HG03280 (cell line): Measurements from ENCODE around the gene IGSF6.
"Not testable (repeated sequence)": the region's sequence is repeated elsewhere in the genome, so short reads cannot be mapped to it uniquely, and the experiment has no call there.

ENCODE experiments used
- ATAC-seq: cut with Tn5 transposase; IDR thresholded peaks from one replicate; pipeline ENCODE4 v1.9.1; 2021; ENCODE audit warnings: mild to moderate bottlenecking, moderate library complexity; ENCODE audit not compliant: unreplicated experiment

IGSF6 gene, protein sequence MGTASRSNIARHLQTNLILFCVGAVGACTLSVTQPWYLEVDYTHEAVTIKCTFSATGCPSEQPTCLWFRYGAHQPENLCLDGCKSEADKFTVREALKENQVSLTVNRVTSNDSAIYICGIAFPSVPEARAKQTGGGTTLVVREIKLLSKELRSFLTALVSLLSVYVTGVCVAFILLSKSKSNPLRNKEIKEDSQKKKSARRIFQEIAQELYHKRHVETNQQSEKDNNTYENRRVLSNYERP

DNA sequence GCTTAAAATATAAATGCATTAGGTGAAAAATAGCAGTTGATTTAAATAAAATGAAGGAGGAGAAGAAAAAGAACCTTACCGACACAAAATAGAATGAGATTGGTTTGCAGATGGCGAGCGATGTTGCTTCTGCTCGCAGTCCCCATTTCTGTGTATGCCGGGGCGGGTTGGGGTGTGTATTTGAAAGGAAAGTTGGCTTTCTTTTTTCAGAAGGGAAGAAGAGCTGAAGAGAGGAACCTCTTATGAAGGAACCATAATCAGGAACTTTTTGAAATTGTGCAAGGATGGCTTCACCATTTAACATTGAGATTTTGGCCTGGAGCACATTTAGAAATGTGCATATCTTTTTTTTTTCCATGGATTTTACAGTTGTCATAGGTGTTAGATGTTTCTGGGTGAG, at the start of gene IGSF6:
Gene IGSF6, minus strand, starts transcription at position 156 of the 400 bp plus-strand sequence. Its CDS starts 10 bp downstream, at position 146.
- no peak for ATAC-seq

DNA sequence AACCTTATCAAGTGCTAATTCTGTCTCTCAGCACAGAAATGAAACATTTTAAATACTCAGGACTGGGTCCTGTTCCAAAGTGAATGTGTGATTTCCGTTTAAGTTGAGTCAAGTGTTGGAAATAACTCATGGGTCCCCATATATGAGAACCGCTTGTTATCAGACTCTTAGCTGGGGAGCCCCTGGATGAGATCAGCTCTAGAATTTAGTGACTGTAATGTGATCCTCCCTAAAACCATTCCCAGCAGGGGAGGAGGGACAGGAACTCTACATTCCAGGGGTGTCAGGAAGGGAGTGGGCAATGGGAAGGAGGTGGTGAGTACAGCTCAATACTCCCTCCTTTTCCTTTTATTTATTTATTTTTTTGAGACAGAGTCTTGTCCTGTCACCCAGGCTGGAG, 48.9 kb upstream of the IGSF6 start:
- no peak for ATAC-seq

DNA sequence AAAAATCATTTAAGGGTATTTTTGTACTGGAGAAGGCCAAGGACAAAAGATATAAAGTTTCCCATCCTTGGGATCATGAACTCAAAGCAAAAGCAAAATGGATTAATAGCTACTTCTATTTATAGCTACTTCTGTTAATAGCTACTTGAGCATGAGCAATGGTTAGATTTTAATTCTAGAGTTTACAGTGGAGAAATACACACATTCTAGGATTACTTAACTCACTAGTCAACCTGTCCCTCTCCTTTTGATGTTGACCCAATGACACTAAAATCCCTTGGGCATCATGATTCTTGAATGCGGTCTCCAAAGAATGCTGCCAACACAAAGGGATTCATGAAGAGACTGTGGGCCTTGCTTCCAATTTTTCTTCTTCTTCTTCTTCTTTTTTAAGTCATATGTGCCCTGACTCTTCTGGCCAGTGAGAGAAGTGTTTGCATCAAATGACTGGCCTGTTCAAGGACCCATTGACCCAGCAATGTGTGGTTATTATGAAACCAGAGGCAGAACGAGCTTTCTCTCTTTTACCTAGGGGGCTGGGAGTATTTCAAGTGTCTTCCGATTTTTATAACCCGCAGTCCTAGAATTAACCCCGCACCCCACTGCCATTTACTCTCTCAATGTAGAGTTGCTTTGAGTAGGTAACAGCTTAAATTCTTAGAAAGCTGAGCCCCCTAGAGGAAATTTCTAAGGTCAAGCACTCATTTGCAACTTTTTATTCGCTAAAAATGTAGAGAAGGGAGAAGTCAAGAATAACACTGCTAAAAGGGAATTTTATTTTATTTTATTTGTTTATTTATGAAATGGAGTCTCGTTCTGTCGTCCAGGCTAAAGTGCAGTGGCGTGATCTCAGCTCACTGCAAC, 46.0 kb upstream of the IGSF6 start:
- no peak for ATAC-seq

DNA sequence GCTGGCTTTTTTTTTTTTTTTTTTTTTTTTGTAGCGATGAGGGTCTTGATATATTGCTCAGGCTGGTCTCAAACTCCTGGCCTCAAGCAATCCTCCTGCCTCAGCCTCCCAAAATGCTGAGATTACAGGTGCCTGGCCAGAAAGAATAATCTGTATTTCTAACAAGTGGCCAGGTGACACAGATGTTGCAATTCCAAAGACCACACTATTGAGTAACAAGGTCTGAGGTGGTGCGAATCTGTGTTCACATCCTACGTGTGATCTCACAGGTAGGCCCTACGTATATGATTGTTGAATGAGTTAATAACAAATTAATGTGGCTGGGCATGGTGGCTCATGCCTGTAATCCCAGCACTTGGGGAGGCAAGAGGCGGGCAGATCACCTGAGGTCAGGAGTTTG, 44.6 kb upstream of the IGSF6 start:
- ATAC-seq, result no peak

DNA sequence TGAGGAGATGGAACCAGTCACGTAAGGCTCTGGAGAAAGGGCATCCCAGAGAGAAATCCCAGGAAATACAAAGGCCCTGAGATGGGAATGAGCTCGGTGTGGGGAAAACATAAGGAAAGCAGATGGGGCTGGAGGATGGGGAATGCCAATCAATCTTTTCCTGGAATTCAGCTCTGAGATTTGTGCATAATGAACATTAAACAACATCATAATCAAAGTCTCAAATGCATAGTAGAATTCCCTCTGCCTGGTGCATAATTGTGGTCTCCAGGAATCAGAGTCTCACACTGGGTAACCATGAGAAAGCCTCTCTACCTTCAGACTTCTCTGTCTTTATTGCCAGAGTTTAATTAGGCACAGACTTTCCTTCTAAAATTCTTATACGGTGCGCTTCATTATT, 42.2 kb upstream of the IGSF6 start:
- ATAC-seq, result no peak

DNA sequence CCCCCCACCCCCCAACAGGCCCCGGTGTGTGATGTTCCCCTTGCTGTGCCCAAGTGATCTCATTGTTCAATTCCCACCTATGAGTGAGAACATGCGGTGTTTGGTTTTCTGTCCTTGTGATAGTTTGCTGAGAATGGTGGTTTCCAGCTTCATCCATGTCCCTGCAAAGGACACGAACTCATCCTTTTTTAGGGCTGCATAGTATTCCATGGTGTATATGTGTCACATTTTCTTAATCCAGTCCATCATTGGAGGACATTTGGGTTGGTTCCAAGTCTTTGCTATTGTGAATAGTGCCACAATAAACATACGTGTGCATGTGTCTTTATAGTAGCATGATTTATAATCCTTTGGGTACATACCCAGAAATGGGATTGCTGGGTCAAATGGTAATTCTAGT, 38.6 kb upstream of the IGSF6 start:
- ATAC-seq, result not testable (repeated sequence)

DNA sequence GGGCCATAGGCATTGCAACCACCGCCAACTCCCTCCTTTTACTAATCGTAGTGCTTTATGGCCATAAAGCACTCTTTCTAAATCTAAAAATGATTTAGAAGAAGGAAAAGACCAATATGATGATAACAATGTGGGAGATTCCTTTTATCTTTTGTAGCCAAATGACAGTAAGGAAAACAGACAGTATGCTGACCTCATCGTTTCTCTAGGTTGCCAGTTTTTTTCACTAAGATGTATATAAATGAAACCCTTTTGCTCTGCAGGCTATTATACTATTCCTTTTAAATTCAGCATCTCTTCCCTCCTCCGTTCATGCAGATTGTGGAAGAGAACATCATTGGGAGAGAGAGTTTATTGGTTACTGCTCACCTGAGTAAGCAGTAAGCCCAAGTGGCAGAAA, 36.7 kb upstream of the IGSF6 start:
- no peak for ATAC-seq

DNA sequence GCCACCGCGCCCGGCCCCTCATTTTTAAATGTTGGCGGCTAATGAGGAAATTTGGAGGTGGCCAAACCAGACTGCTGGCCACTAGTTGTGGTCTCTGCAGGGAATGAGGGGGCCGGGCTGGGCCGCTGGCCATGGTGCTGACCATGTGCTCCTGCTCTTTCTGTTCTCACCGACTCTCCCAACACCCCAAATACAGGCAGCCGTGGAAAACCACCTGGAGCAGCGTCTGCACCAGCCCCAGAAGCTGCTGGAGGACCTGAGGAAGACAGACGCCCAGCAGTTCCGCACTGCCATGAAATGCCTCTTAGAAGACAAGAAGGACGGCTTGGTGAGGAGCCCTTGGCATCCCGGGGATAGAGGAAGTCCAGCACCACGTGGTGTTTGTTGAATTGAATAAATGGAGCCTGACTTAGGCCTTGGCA, 32.6 kb upstream of the IGSF6 start:
- ATAC-seq, result no peak

DNA sequence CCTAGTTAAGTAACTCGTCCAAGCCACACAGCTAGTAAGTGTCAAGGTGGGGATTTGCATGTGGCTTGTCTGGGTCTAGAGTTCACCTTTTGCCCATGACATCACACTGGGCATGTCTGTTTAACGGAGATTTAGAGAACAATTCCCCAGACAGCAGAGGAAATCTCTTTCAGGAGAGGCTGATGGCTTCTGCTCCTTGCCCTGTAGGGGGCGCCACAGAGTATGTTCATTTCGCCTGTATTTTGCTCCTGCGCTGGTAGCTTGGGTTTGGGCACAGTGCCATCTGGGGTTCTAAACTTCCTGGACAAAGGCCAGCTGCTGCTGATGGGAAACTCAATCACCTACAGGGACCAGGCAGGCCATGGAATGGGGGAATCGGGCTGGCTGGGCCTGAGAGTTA, 31.8 kb upstream of the IGSF6 start:
- no peak for ATAC-seq

DNA sequence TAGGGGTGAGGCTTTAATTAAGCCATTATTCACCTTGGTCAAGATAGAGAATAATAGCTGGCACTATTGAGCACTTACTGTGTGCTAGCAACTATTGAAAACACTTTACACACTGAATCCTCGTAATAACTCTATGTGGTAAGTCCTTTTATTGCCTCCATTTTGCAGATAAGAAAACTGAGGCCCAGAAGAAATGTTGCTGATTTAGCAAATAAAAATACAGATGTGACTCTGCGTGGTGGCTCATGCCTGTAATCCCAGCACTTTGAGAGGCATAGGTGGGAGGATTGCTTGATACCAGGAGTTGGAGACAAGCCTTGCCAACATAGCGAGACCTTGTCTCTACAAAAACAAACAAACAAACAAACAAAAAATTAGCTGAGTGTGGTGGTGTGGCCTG, 30.8 kb upstream of the IGSF6 start:
- no peak for ATAC-seq

DNA sequence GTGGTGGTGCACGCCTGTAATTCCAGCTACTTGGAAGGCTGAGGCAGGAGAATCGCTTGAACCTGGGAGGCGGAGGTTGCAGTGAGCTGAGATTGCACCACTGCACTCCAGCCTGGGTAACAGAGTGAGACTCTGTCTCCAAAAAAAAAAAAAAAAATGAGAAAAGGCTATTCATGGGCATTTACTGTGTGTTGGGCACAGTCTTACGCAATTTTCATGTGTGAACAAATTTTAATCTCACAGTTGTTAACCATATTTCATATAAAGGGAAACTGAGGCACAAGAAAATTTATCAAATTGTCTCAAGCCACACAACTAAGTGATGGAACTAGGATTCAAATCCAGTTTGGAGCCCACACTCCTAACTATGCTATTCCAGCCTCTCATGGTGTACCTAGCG, 28.3 kb upstream of the IGSF6 start:
- not testable (repeated sequence) for ATAC-seq

DNA sequence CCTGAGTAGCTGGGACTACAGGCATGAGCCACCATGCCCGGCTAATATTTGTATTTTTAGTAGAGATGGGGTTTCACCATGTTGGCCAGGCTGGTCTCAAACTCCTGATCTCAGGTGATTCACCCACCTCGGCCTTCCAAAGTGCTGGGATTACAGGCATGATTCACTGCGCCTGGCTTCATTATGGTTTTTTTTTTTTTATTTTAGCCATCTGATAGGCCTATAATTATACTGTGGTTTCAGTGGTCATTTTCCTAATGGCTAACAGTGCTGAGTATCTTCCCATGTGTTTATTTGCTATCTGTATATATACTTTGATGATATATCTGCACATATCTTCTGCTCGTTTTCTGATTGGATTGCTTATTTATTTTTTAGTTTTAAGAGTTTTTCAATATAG, 22.0 kb upstream of the IGSF6 start:
- not testable (repeated sequence) for ATAC-seq

DNA sequence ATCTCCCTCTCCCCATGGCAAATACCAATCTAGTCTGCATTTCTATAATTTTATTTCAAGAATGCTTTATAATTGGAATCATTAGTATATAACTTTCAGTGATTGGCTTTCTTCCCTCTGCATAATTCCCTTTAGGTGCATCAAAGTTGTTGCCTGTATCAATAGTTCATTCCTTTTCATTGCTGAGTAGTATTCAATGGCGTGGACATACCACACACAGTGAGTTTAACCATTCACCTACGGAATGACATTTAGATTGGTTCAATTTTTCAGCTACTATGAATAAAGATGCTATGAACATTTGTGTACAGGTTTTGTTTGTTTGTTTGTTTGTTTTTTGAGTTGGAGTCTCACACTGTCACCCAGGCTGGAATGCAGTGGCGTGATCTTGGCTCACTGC, 21.1 kb upstream of the IGSF6 start:
- no peak for ATAC-seq

DNA sequence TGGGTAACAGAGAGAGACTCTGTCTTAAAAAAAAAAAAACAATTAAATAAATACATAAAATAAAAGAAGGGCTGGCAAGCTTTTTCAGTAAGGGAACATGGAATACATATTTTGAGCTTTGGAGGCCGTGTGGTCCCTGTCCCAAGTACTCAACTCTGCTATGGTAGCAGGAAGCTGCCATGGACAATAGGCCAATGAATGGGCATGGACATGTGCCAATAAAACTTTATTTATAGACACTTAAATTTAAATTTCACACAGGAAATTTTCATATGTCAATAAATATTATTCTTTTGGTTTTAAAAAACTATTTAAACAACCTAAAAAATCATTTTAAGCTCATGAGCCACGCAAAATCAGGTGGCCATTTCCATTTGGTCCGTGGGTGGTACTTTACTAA, 15.2 kb upstream of the IGSF6 start:
- ATAC-seq, result no peak

DNA sequence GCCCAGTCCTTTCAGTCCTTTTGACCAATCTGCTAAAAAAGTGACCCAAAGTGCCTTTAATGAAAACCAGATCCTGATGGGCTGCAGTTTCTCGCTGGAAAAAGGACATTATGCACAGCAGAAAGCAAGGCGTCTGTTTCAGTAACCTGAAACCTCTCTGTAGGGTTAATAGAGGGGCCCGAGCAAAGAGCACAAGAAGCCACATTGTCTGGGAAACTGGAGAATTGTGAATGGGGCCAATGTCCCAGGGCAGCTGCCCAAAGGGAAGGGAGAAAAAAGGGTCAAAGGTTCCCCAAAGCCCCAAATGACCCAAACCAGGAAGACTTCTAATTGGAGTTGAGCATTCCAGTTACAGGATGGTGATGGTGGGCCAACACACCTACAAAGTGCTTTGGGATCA, 14.4 kb upstream of the IGSF6 start:
- ATAC-seq, result no peak

DNA sequence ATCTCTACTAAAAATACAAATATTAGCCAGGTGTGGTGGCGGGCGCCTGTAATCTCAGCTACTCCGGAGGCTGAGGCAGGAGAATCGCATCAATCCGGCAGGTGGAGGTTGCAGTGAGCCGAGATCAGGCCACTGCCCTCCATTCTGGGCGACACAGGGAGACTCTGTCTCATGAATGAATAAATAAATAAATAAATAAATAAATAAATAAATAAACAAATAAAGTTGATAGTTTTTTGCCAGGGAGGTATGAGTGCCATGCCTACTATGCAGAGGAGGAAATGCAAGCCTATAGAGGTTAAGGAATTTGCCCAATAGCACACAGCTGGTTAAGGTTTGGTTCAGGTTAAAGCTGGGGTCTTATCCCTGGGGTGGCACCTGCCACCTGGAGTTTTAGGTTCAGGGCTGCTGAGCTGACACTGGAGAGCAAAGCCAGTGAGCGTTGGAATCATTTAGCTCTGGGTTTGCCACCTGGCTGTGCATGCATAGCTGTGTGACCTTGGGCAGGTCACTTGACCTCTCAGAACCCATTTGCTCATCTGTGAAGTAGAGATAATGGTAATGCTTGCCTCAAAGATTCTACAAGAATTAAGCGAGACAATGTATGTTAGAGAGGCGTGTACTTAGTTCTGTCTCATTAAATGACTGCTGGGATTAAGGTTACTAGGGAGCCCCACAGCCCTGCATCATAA, 12.5 kb upstream of the IGSF6 start:
- ATAC-seq, result no peak

DNA sequence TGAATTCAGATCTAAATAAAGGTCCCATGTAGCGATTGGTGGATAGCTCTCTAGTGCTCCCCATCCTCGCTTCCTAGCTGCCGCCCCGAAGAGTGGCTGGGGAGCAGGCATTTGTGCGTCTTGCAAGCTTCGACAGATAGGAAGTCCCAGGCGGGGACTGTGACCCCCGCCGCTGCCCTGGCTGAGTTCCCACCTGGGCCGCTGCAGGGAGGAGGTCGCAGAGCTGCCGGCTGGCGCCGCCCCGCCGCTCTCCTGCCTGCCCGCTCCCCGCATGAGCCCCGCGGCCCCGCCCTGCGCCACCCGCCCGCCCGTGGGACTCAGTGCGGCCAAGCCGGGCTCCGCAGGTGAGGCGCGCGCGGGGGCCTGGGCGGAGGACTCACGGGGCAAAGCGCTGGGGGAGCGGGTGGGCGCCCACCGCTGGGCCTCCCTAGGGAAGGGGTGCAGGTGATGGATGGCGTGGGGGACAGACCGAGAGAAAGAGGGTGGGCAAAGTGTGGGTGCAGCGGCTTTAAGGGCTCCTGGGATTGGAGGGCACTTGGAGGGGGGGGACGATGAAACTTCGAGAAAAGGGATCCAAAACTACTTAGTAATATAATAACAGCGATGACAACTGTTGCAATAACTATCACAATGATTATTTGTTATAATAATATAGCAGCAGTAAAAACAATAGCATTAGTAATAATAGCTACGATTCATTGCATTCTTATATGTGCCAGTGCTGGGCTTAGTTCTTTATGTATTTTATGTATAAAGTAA, 11.7 kb upstream of the IGSF6 start, which contains the start of gene OTOA:
Gene OTOA, plus strand, starts transcription at position 80 of the 759 bp plus-strand sequence. CDS start 14,547 bp downstream, outside the sequence.
- ATAC-seq, result no peak

DNA sequence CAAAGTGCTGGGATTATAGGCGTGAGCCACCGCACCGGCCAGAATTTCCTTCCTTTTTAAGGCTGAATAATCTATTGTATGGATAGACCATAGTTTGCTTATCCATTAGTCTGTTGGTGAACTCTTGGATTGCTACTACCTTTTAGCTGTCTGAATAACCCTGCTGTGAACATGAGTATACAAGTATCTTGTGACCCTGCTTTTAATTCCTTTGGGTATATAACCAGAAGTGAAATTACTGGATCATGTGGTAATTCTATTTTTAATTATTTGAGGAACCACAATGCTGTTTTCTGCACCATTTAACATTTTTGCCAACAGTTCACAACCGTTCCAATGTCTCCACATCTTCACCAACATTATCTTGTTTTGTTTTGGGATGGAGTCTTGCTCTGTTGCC, 6.7 kb upstream of the IGSF6 start:
- no peak for ATAC-seq

DNA sequence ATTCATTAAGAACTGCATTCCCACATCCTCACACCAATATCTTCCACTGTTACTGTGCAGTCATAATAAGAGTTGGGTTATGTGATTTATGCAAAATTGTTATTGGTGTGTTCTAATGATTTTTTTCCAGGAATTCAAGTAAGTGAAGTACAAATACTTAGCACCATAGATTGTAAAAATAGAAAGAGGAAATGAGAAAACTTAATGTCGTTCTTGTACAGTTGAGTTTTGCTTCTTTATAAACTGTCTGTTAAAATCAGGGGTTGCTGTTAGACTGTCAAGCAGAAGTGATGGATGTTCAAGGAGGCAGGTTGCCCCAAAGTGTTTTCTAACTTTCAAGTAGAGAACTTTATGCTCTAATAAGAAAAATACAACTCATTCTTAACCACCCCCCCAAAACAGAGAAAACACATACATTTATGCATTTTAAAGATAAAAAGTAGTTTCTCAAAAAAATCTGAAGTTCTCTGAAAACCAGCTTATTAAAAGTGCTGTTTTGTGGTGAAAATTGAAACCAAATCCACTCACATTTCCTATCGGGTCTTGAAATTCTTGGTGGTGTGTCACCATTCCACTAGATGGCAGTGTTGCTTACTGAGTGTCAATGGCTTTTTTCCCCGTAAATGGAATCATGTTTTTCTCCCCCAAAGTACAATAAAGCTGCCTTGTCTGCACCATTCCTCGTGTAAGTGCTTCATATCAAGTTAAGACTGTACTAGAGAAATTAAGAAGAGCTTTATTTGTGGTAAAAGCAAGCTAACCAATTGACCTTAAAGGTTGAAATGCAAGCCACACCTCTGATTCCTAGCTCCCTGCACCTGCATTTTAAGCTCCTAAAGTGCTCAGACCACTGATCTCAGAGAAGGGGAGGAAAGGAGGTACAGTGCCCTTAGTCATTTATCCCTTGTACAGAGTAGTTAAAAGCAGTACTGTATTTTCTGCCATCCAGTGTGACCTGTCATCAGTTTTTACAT, 4.7 kb upstream of the IGSF6 start:
- peak; percentile 59 for ATAC-seq

DNA sequence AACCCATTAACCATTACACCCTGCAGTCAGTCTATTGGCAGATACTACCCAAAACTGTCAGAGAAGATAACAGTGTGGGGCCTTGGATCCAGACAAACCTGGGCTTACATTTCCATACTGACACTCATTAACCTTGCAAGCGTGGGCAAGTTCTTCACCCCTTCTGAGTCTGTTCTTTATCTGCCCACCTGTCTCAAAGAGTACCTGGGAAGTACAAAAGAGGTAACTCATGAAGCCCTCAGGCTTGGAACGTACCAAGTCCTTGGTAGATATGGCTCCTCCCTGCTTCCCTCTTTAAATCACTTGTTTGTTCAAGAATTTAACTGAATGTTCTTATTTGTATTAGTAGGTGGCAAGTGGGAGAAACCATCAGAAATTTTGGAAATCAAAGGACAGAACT, 2.5 kb upstream of the IGSF6 start:
- ATAC-seq, result no peak
